Activated naive CD4-positive, alpha-beta T cell treated with anti-CD3 and anti-CD28 coated beads, Interleukin-2, amount 50 U/mL, for 24 hours (primary cell): Measurements from ENCODE around the gene MRNIP.
"Not testable (repeated sequence)": the region's sequence is repeated elsewhere in the genome, so short reads cannot be mapped to it uniquely, and the experiment has no call there.

Source experiments
- H3K27ac Mint-ChIP-seq: one replicate; pipeline ENCODE4 v1.8.0; 2021; ENCODE audit warnings: mild to moderate bottlenecking, mixed read lengths
- H3K27me3 Mint-ChIP-seq: one replicate; pipeline ENCODE4 v1.8.0; 2021; ENCODE audit warnings: mixed read lengths
- H3K36me3 Mint-ChIP-seq: one replicate; pipeline ENCODE4 v1.8.0; 2021; ENCODE audit warnings: mixed read lengths
- H3K4me1 Mint-ChIP-seq: one replicate; pipeline ENCODE4 v1.8.0; 2021; ENCODE audit warnings: mixed read lengths
- H3K4me3 Mint-ChIP-seq: one replicate; pipeline ENCODE4 v1.8.0; 2021; ENCODE audit warnings: mild to moderate bottlenecking, mixed read lengths
- H3K9me3 Mint-ChIP-seq: one replicate; pipeline ENCODE4 v1.8.0; 2021; ENCODE audit warnings: mixed read lengths

MRNIP gene

GRCh38 chr5:179792612-179793467 is 65.8 kb downstream of the MRNIP start:
- Mint-ChIP-seq H3K4me3 (peak overlapping the region; percentile 33), H3K36me3 (peaks cover 7% of the 10 kb centered on the region), H3K9me3 (no peaks in the 10 kb centered on the region), H3K27ac (peak overlapping the region; percentile 79), H3K4me1 (peaks cover 24% of the 10 kb centered on the region), H3K27me3 (no peaks in the 10 kb centered on the region)

- no peaks in the 10 kb centered on the region for H3K9me3 Mint-ChIP-seq
- H3K4me3 Mint-ChIP-seq: no peak overlapping the region
Observed at GRCh38 chr5:179791881-179792611, 66.6 kb downstream of the MRNIP start.

GRCh38 chr5:179789278-179789677 is 69.3 kb downstream of the MRNIP start:
- peaks cover 12% of the 10 kb centered on the region for H3K4me1 Mint-ChIP-seq
- H3K36me3 Mint-ChIP-seq, H3K9me3 Mint-ChIP-seq, H3K4me3 Mint-ChIP-seq, H3K27ac Mint-ChIP-seq, H3K27me3 Mint-ChIP-seq: not testable (repeated sequence)

More at GRCh38 chr5:179791881-179792611, 66.6 kb downstream of the MRNIP start:
- Mint-ChIP-seq H3K27me3 (no peaks in the 10 kb centered on the region), H3K4me1 (peaks cover 24% of the 10 kb centered on the region), H3K36me3 (peaks cover 7% of the 10 kb centered on the region), H3K27ac (no peak overlapping the region)

- peaks cover 4% of the 10 kb centered on the region for H3K36me3 Mint-ChIP-seq
- H3K9me3 Mint-ChIP-seq: no peaks in the 10 kb centered on the region
- peaks cover 3% of the 10 kb centered on the region for H3K4me1 Mint-ChIP-seq
- no peak overlapping the region for H3K4me3 Mint-ChIP-seq
- no peaks in the 10 kb centered on the region for H3K27me3 Mint-ChIP-seq
- H3K27ac Mint-ChIP-seq: no peak overlapping the region
Observed at GRCh38 chr5:179788193-179788854, 70.3 kb downstream of the MRNIP start.
